Stimulated activated CD8-positive, alpha-beta memory T cell treated with anti-CD3 and anti-CD28 coated beads, Interleukin-12 subunit alpha, Interleukin-12 subunit beta, amount 100 ng/mL, for 24 hours (primary cell): ENCODE measurements around the gene ZFP36L2.

ENCODE experiments used
- DNase-seq: peaks from one replicate; pipeline ENCODE4 v3.0.0-alpha.2; 2020; ENCODE audit errors: extremely low read depth

Gene ZFP36L2

GRCh38 chr2:43223521-43224001 is 2.8 kb downstream of the ZFP36L2 start:
- no peak for DNase-seq

- DNase-seq = no peak
Observed at GRCh38 chr2:43222475-43223309, 3.7 kb downstream of the ZFP36L2 start.

- DNase-seq = no peak
Observed at GRCh38 chr2:43221763-43222474, 4.5 kb downstream of the ZFP36L2 start.

GRCh38 chr2:43221124-43221762 is 5.2 kb downstream of the ZFP36L2 start:
- no peak for DNase-seq

- no peak for DNase-seq
Observed at GRCh38 chr2:43220760-43221123, 5.7 kb downstream of the ZFP36L2 start.

GRCh38 chr2:43220229-43220751 is 6.1 kb downstream of the ZFP36L2 start:
- DNase-seq = no peak

GRCh38 chr2:43219383-43220228 is 6.8 kb downstream of the ZFP36L2 start:
- DNase-seq = no peak

- DNase-seq = no peak
Observed at GRCh38 chr2:43218702-43219382, 7.6 kb downstream of the ZFP36L2 start.

- DNase-seq = no peak
Observed at GRCh38 chr2:43218155-43218701, 8.2 kb downstream of the ZFP36L2 start.

- no peak for DNase-seq
Observed at GRCh38 chr2:43217228-43218154, 8.9 kb downstream of the ZFP36L2 start.

- DNase-seq = no peak
Observed at GRCh38 chr2:43216629-43217028, 9.8 kb downstream of the ZFP36L2 start.

- DNase-seq = no peak
Observed at GRCh38 chr2:43215673-43216255, 10.6 kb downstream of the ZFP36L2 start.

- DNase-seq = no peak
Observed at GRCh38 chr2:43214253-43214652, 12.2 kb downstream of the ZFP36L2 start.

- no peak for DNase-seq
Observed at GRCh38 chr2:43212931-43213330, 13.5 kb downstream of the ZFP36L2 start.

GRCh38 chr2:43212216-43212835 is 14.1 kb downstream of the ZFP36L2 start:
- DNase-seq = no peak

- DNase-seq = no peak
Observed at GRCh38 chr2:43210467-43211303, 15.7 kb downstream of the ZFP36L2 start.

- DNase-seq = no peak
Observed at GRCh38 chr2:43210125-43210466, 16.3 kb downstream of the ZFP36L2 start.
